NCI-H526 treated with DMSO at 0.1 percent for 48 hours (cell line): ENCODE results near the gene CDC42EP4.
"Not testable (repeated sequence)": the region's sequence is repeated elsewhere in the genome, so short reads cannot be mapped to it uniquely, and the experiment has no call there.

Source experiments
- DNase-seq: peaks from one replicate; lab custom pipeline; 2025; lab: John Stamatoyannopoulos, UW

The CDC42EP4 gene

GRCh38 chr17:73320601-73321264, 8.9 kb upstream of the CDC42EP4 start:
- DNase-seq = no peak

GRCh38 chr17:73319766-73320165, 8.0 kb upstream of the CDC42EP4 start:
- DNase-seq = no peak

- DNase-seq = no peak
Measured at GRCh38 chr17:73318836-73319235, 7.0 kb upstream of the CDC42EP4 start.

GRCh38 chr17:73318427-73318813, 6.6 kb upstream of the CDC42EP4 start:
- no peak for DNase-seq

GRCh38 chr17:73317513-73318426, 6.0 kb upstream of the CDC42EP4 start:
- no peak for DNase-seq

GRCh38 chr17:73316919-73317505, 5.2 kb upstream of the CDC42EP4 start:
- DNase-seq = peak; percentile 60

- DNase-seq = no peak
Measured at GRCh38 chr17:73315471-73315870, 3.7 kb upstream of the CDC42EP4 start.

GRCh38 chr17:73313526-73314127, 1.8 kb upstream of the CDC42EP4 start:
- DNase-seq = no peak

- not testable (repeated sequence) for DNase-seq
Measured at GRCh38 chr17:73312887-73313286, 1.1 kb upstream of the CDC42EP4 start.

GRCh38 chr17:73311428-73311780, 397 bp downstream of the CDC42EP4 start:
- DNase-seq = no peak

GRCh38 chr17:73309727-73310596, 1.8 kb downstream of the CDC42EP4 start:
- no peak for DNase-seq

GRCh38 chr17:73308959-73309358, 2.8 kb downstream of the CDC42EP4 start:
- not testable (repeated sequence) for DNase-seq

- no peak for DNase-seq
Measured at GRCh38 chr17:73308017-73308823, 3.6 kb downstream of the CDC42EP4 start.

- DNase-seq = no peak
Measured at GRCh38 chr17:73307130-73307529, 4.7 kb downstream of the CDC42EP4 start.

GRCh38 chr17:73305845-73306836, 5.7 kb downstream of the CDC42EP4 start:
- no peak for DNase-seq

GRCh38 chr17:73304971-73305812, 6.6 kb downstream of the CDC42EP4 start:
- peak; percentile 35 for DNase-seq

GRCh38 chr17:73304438-73304837, 7.4 kb downstream of the CDC42EP4 start:
- DNase-seq = no peak

GRCh38 chr17:73302189-73302588, 9.6 kb downstream of the CDC42EP4 start:
- DNase-seq = no peak

GRCh38 chr17:73301369-73301768, 10.4 kb downstream of the CDC42EP4 start:
- no peak for DNase-seq
